ENCODE results near the gene ALG1.

DNA sequence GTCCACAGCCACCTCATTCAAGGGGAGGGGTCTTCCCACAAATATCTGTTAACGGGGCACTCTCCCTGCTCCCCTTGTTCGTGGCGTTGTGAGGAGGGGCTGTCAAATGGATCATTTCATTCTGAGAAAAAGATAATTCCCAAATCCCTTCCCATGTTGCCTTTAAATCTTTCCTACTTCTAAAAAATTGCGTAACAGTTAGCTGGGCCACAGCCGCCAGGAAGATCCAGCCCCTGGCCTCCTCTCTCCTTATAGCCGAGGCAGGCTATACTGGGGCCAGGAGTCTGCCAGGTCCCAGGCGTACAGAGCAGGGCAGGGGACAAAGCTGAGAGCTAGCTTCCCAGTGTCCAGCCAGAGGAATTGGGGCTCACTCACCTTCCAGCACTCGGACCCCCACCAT, 6.3 kb upstream of the ALG1 start:
- TF ChIP-seq, protein P1, sequence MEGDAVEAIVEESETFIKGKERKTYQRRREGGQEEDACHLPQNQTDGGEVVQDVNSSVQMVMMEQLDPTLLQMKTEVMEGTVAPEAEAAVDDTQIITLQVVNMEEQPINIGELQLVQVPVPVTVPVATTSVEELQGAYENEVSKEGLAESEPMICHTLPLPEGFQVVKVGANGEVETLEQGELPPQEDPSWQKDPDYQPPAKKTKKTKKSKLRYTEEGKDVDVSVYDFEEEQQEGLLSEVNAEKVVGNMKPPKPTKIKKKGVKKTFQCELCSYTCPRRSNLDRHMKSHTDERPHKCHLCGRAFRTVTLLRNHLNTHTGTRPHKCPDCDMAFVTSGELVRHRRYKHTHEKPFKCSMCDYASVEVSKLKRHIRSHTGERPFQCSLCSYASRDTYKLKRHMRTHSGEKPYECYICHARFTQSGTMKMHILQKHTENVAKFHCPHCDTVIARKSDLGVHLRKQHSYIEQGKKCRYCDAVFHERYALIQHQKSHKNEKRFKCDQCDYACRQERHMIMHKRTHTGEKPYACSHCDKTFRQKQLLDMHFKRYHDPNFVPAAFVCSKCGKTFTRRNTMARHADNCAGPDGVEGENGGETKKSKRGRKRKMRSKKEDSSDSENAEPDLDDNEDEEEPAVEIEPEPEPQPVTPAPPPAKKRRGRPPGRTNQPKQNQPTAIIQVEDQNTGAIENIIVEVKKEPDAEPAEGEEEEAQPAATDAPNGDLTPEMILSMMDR (IDR thresholded peaks at IDR 0.05; ENCODE audit: low read length): no peak
- no peak for TF ChIP-seq EZH2 (optimal IDR thresholded peaks at IDR 0.05; ENCODE audit: low read depth, low read length)
